ENCODE measurements around the gene NOS1AP. TPM values are rescaled to one million over a fixed set of nuclear protein-coding genes. Genes with fewer than 3 reads are reported as not detected.

Gene NOS1AP
- total RNA-seq, 1 experiment from 2014 or later = 14.7 TPM

DNA sequence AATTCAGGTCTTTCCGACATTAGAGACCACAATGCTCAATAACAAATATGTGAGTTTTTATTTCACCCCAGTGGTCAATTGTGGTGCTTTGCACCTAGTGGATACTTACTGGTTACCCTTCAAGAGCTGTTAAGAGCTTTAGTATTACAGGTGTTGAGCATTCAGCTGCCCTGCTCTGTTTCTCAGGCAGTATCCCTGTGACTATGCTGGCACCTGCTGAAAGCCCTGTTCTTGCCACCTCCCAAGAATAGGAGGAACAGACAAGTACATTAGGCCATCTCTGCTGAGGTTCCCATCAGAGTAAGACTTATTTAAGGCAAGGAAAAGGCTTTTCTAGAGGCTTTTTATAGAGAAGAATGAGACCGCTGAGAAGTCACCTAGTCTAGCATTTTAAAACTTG, 60.8 kb downstream of the NOS1AP start:
- Mint-ChIP-seq H3K27ac (no peak overlapping the region), H3K36me3 (no peaks in the 10 kb centered on the region), H3K9me3 (peaks cover 4% of the 10 kb centered on the region), H3K4me3 (no peak overlapping the region), H3K4me1 (peaks cover 14% of the 10 kb centered on the region), H3K27me3 (ENCODE audit: low read depth) (no peaks in the 10 kb centered on the region)
- ATAC-seq (no peak), DNase-seq (ENCODE audit: low spot score) (no peak)
- no peak for TF ChIP-seq ZNF396 (CRISPR knock-in tag; IDR thresholded peaks at IDR 0.05; ENCODE audit: borderline replicate concordance)
- TF ChIP-seq FOXP1 (CRISPR knock-in tag; IDR thresholded peaks at IDR 0.05; ENCODE audit: borderline replicate concordance) = no peak
- TF ChIP-seq, protein P1, sequence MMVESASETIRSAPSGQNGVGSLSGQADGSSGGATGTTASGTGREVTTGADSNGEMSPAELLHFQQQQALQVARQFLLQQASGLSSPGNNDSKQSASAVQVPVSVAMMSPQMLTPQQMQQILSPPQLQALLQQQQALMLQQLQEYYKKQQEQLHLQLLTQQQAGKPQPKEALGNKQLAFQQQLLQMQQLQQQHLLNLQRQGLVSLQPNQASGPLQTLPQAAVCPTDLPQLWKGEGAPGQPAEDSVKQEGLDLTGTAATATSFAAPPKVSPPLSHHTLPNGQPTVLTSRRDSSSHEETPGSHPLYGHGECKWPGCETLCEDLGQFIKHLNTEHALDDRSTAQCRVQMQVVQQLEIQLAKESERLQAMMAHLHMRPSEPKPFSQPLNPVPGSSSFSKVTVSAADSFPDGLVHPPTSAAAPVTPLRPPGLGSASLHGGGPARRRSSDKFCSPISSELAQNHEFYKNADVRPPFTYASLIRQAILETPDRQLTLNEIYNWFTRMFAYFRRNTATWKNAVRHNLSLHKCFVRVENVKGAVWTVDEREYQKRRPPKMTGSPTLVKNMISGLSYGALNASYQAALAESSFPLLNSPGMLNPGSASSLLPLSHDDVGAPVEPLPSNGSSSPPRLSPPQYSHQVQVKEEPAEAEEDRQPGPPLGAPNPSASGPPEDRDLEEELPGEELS (CRISPR knock-in tag; IDR thresholded peaks at IDR 0.05) = no peak
- no peak for TF ChIP-seq ZNF671 (CRISPR knock-in tag; IDR thresholded peaks at IDR 0.05)
- no peak for TF ChIP-seq SMAD4 (CRISPR knock-in tag; IDR thresholded peaks at IDR 0.05)
- TF ChIP-seq, protein P2, sequence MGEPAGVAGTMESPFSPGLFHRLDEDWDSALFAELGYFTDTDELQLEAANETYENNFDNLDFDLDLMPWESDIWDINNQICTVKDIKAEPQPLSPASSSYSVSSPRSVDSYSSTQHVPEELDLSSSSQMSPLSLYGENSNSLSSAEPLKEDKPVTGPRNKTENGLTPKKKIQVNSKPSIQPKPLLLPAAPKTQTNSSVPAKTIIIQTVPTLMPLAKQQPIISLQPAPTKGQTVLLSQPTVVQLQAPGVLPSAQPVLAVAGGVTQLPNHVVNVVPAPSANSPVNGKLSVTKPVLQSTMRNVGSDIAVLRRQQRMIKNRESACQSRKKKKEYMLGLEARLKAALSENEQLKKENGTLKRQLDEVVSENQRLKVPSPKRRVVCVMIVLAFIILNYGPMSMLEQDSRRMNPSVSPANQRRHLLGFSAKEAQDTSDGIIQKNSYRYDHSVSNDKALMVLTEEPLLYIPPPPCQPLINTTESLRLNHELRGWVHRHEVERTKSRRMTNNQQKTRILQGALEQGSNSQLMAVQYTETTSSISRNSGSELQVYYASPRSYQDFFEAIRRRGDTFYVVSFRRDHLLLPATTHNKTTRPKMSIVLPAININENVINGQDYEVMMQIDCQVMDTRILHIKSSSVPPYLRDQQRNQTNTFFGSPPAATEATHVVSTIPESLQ (CRISPR knock-in tag; IDR thresholded peaks at IDR 0.05) = no peak
- TF ChIP-seq, protein P3, sequence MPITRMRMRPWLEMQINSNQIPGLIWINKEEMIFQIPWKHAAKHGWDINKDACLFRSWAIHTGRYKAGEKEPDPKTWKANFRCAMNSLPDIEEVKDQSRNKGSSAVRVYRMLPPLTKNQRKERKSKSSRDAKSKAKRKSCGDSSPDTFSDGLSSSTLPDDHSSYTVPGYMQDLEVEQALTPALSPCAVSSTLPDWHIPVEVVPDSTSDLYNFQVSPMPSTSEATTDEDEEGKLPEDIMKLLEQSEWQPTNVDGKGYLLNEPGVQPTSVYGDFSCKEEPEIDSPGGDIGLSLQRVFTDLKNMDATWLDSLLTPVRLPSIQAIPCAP (CRISPR knock-in tag; IDR thresholded peaks at IDR 0.05) = no peak
- no peak for TF ChIP-seq ZNF219 (CRISPR knock-in tag; IDR thresholded peaks at IDR 0.05; ENCODE audit: borderline replicate concordance)
- TF ChIP-seq, protein P4, sequence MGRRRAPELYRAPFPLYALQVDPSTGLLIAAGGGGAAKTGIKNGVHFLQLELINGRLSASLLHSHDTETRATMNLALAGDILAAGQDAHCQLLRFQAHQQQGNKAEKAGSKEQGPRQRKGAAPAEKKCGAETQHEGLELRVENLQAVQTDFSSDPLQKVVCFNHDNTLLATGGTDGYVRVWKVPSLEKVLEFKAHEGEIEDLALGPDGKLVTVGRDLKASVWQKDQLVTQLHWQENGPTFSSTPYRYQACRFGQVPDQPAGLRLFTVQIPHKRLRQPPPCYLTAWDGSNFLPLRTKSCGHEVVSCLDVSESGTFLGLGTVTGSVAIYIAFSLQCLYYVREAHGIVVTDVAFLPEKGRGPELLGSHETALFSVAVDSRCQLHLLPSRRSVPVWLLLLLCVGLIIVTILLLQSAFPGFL (CRISPR knock-in tag; IDR thresholded peaks at IDR 0.05; ENCODE audit: borderline replicate concordance) = no peak
- no peak for TF ChIP-seq JAZF1 (CRISPR knock-in tag; IDR thresholded peaks at IDR 0.05)
- CTCF ChIA-PET = no interaction called here
- POLR2A ChIA-PET = no interaction called here

DNA sequence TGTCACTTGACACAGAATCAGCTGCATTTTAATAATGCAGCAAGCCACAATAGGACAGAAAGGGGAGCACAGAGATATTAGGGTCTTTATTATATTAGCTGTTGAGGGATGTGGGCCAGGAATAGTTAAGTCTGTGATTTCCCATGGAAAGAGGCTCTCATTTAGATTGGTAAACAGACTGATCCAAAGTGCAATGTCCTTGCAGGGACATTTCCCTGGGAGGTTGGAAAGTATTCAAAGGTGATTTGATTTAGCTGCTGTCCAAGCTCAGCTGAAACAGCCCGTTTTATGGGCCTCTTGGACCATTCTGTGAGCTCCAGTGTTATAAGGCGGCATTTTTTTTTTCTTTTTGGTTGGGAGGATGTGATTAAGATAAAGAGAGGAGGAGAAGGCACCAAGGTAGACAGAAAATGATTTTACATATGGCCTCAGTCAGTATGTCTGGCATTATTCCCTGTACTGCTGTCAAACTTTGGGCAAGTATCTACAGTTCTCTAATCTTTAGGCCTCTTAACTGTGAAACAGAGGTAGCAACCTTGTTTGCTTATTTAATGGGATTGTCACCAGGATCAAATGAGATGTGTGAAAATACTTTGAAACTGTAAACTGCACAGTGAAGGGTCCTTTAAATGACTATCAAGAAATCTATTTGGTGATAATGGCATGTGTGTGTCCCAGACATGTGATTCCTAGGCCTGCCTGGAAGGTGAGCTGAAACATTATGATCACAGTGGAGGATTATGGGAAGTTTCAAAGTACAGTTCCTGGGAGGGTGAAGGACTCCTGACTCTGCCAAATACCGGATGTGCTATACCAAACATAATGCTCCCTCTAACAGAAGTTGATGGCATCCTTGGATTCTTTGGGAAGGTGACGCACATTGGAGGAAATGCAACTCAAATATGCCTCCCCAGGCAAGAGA, 62.2 kb downstream of the NOS1AP start:
- TF ChIP-seq NR3C1 (CRISPR knock-in tag; conservative IDR thresholded peaks at IDR 0.05; ENCODE audit: low read depth) (no peak), FOXK1 (CRISPR knock-in tag; IDR thresholded peaks at IDR 0.05) (no peak), GTF2I (CRISPR knock-in tag; conservative IDR thresholded peaks at IDR 0.05) (no peak), GABPB1 (CRISPR knock-in tag; IDR thresholded peaks at IDR 0.05) (peak; percentile 61; the same call in 1 of the 2 replicates), NR2C2 (CRISPR knock-in tag; IDR thresholded peaks at IDR 0.05) (no peak)
- TF ChIP-seq, protein P5, sequence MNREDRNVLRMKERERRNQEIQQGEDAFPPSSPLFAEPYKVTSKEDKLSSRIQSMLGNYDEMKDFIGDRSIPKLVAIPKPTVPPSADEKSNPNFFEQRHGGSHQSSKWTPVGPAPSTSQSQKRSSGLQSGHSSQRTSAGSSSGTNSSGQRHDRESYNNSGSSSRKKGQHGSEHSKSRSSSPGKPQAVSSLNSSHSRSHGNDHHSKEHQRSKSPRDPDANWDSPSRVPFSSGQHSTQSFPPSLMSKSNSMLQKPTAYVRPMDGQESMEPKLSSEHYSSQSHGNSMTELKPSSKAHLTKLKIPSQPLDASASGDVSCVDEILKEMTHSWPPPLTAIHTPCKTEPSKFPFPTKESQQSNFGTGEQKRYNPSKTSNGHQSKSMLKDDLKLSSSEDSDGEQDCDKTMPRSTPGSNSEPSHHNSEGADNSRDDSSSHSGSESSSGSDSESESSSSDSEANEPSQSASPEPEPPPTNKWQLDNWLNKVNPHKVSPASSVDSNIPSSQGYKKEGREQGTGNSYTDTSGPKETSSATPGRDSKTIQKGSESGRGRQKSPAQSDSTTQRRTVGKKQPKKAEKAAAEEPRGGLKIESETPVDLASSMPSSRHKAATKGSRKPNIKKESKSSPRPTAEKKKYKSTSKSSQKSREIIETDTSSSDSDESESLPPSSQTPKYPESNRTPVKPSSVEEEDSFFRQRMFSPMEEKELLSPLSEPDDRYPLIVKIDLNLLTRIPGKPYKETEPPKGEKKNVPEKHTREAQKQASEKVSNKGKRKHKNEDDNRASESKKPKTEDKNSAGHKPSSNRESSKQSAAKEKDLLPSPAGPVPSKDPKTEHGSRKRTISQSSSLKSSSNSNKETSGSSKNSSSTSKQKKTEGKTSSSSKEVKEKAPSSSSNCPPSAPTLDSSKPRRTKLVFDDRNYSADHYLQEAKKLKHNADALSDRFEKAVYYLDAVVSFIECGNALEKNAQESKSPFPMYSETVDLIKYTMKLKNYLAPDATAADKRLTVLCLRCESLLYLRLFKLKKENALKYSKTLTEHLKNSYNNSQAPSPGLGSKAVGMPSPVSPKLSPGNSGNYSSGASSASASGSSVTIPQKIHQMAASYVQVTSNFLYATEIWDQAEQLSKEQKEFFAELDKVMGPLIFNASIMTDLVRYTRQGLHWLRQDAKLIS (CRISPR knock-in tag; IDR thresholded peaks at IDR 0.05; ENCODE audit: borderline replicate concordance) = no peak
- no peak overlapping the region for H3K4me3 Mint-ChIP-seq

More for the DNA sequence above, 62.2 kb downstream of the NOS1AP start:
- Mint-ChIP-seq H3K36me3 (no peaks in the 10 kb centered on the region), H3K27me3 (ENCODE audit: low read depth) (no peaks in the 10 kb centered on the region), H3K9me3 (no peaks in the 10 kb centered on the region), H3K27ac (no peak overlapping the region), H3K4me1 (peaks cover 27% of the 10 kb centered on the region)
- DNase-seq (ENCODE audit: low spot score) = no peak
- ATAC-seq = no peak
- ChIA-PET CTCF (no interaction called here), POLR2A (no interaction called here)

Measured in WTC11 (cell line).